Measurements from ENCODE around the gene ZNF765.

Gene ZNF765

GRCh38 chr19:53372196-53372595 is 22.8 kb upstream of the ZNF765 start:
- POLR2A ChIA-PET = no interaction called here
- H3K4me3 ChIP-seq (ENCODE audit: low read depth, low read length) = no peak overlapping the region
- no peak for DNase-seq (ENCODE audit: low read depth, low spot score)
- CTCF ChIA-PET = no interaction called here
- TF ChIP-seq CTCF (IDR thresholded peaks at IDR 0.05; ENCODE audit: insufficient read depth, low read length, missing control alignments) = no peak

- POLR2A ChIA-PET = no interaction called here
- no peak for TF ChIP-seq CTCF (IDR thresholded peaks at IDR 0.05; ENCODE audit: insufficient read depth, low read length, missing control alignments)
- CTCF ChIA-PET = no interaction called here
- H3K4me3 ChIP-seq (ENCODE audit: low read depth, low read length) = no peak overlapping the region
- no peak for DNase-seq (ENCODE audit: low read depth, low spot score)
Observed at GRCh38 chr19:53374288-53374687, 20.7 kb upstream of the ZNF765 start.

GRCh38 chr19:53374743-53375142 is 20.2 kb upstream of the ZNF765 start:
- no peak for DNase-seq (ENCODE audit: low read depth, low spot score)
- ChIA-PET CTCF (no interaction called here), POLR2A (no interaction called here)
- no peak overlapping the region for H3K4me3 ChIP-seq (ENCODE audit: low read depth, low read length)
- TF ChIP-seq CTCF (IDR thresholded peaks at IDR 0.05; ENCODE audit: insufficient read depth, low read length, missing control alignments) = no peak

- CTCF ChIA-PET = no interaction called here
Observed at GRCh38 chr19:53381376-53381775, 13.6 kb upstream of the ZNF765 start.

GRCh38 chr19:53388168-53388567 is 6.8 kb upstream of the ZNF765 start:
- no peak for DNase-seq (ENCODE audit: low read depth, low spot score)
- ChIA-PET POLR2A (no interaction called here), CTCF (no interaction called here)
- TF ChIP-seq CTCF (IDR thresholded peaks at IDR 0.05; ENCODE audit: insufficient read depth, low read length, missing control alignments) = no peak
- no peak overlapping the region for H3K4me3 ChIP-seq (ENCODE audit: low read depth, low read length)

More at GRCh38 chr19:53381376-53381775, 13.6 kb upstream of the ZNF765 start:
- no peak for TF ChIP-seq CTCF (IDR thresholded peaks at IDR 0.05; ENCODE audit: insufficient read depth, low read length, missing control alignments)
- POLR2A ChIA-PET = no interaction called here
- DNase-seq (ENCODE audit: low read depth, low spot score) = no peak
- H3K4me3 ChIP-seq (ENCODE audit: low read depth, low read length) = no peak overlapping the region

- H3K4me3 ChIP-seq (ENCODE audit: low read depth, low read length) = no peak overlapping the region
- POLR2A ChIA-PET = no interaction called here
- DNase-seq (ENCODE audit: low read depth, low spot score) = no peak
- CTCF ChIA-PET = no interaction called here
- TF ChIP-seq CTCF (IDR thresholded peaks at IDR 0.05; ENCODE audit: insufficient read depth, low read length, missing control alignments) = no peak
Observed at GRCh38 chr19:53388904-53389303, 6.0 kb upstream of the ZNF765 start.
